ENCODE results near the gene IDNK.

The IDNK gene

GRCh38 chr9:83623679-83624076 is 735 bp downstream of the IDNK start:
- no peak for TF ChIP-seq CTCF (IDR thresholded peaks at IDR 0.05; ENCODE audit: extremely low read depth, missing control alignments)
- peak; percentile 28 for DNase-seq (ENCODE audit: low spot score)

GRCh38 chr9:83625178-83625577 is 2.2 kb downstream of the IDNK start:
- no peak for DNase-seq (ENCODE audit: low spot score)
- TF ChIP-seq CTCF (IDR thresholded peaks at IDR 0.05; ENCODE audit: extremely low read depth, missing control alignments) = no peak

- no peak for TF ChIP-seq CTCF (IDR thresholded peaks at IDR 0.05; ENCODE audit: extremely low read depth, missing control alignments)
Observed at GRCh38 chr9:83628540-83628939, 5.6 kb downstream of the IDNK start.

GRCh38 chr9:83629433-83630104 is 6.6 kb downstream of the IDNK start:
- no peak for TF ChIP-seq CTCF (IDR thresholded peaks at IDR 0.05; ENCODE audit: extremely low read depth, missing control alignments)

More at GRCh38 chr9:83628540-83628939, 5.6 kb downstream of the IDNK start:
- no peak for DNase-seq (ENCODE audit: low spot score)

GRCh38 chr9:83630938-83631457 is 8.1 kb downstream of the IDNK start:
- DNase-seq (ENCODE audit: low spot score) = no peak
- no peak for TF ChIP-seq CTCF (IDR thresholded peaks at IDR 0.05; ENCODE audit: extremely low read depth, missing control alignments)

More at GRCh38 chr9:83629433-83630104, 6.6 kb downstream of the IDNK start:
- DNase-seq (ENCODE audit: low spot score) = no peak

- no peak for TF ChIP-seq CTCF (IDR thresholded peaks at IDR 0.05; ENCODE audit: extremely low read depth, missing control alignments)
- DNase-seq (ENCODE audit: low spot score) = no peak
Observed at GRCh38 chr9:83633255-83633654, 10.3 kb downstream of the IDNK start.

GRCh38 chr9:83633676-83634075 is 10.7 kb downstream of the IDNK start:
- TF ChIP-seq CTCF (IDR thresholded peaks at IDR 0.05; ENCODE audit: extremely low read depth, missing control alignments) = no peak
- DNase-seq (ENCODE audit: low spot score) = no peak

All from GM20000 (cell line).